Measurements from ENCODE around the gene HBD.

Gene HBD

GRCh38 chr11:5237420-5237819 lies 3.1 kb upstream of the HBD start:
- Histone ChIP-seq H3K27ac (ENCODE audit: low read depth, low read length) (no peak overlapping the region), H2AFZ (ENCODE audit: low read depth, low read length, severe bottlenecking) (no peak overlapping the region), H4K20me1 (ENCODE audit: low read depth, low read length) (no peaks in the 10 kb centered on the region), H3K9ac (ENCODE audit: low read length) (no peak overlapping the region), H3K79me2 (ENCODE audit: insufficient read depth, low read length) (no peaks in the 10 kb centered on the region), H3F3A (ENCODE audit: insufficient read depth) (no peaks in the 10 kb centered on the region), H3K9me2 (replicated peaks; ENCODE audit: insufficient read depth, low read length) (no peaks in the 10 kb centered on the region), H3K9me3 (ENCODE audit: insufficient read depth, low read length) (no peaks in the 10 kb centered on the region), H3K4me3 (ENCODE audit: insufficient read depth, low read length, poor library complexity, severe bottlenecking) (no peak overlapping the region), H3K27me3 (ENCODE audit: low read length) (no peaks in the 10 kb centered on the region), H3K36me3 (ENCODE audit: low read length) (no peaks in the 10 kb centered on the region), H3K4me2 (ENCODE audit: low read depth, low read length, poor library complexity, severe bottlenecking) (no peak overlapping the region)
- TF ChIP-seq EZH2phosphoT487 (conservative IDR thresholded peaks at IDR 0.05; ENCODE audit: low read length) (no peak), CTCF (IDR thresholded peaks at IDR 0.05; ENCODE audit: insufficient read depth, low read length, poor library complexity, severe bottlenecking) (no peak)

- H3K79me2 ChIP-seq (ENCODE audit: insufficient read depth, low read length), result no peaks in the 10 kb centered on the region
- no peak overlapping the region for H3K4me2 ChIP-seq (ENCODE audit: low read depth, low read length, poor library complexity, severe bottlenecking)
- no peak for TF ChIP-seq CTCF (IDR thresholded peaks at IDR 0.05; ENCODE audit: insufficient read depth, low read length, poor library complexity, severe bottlenecking)
- TF ChIP-seq EZH2phosphoT487 (conservative IDR thresholded peaks at IDR 0.05; ENCODE audit: low read length), result no peak
- H3K9ac ChIP-seq (ENCODE audit: low read length), result no peak overlapping the region
- no peaks in the 10 kb centered on the region for H3K27me3 ChIP-seq (ENCODE audit: low read length)
- H2AFZ ChIP-seq (ENCODE audit: low read depth, low read length, severe bottlenecking), result no peak overlapping the region
- H3F3A ChIP-seq (ENCODE audit: insufficient read depth), result no peaks in the 10 kb centered on the region
- no peak overlapping the region for H3K27ac ChIP-seq (ENCODE audit: low read depth, low read length)
- no peak overlapping the region for H3K4me3 ChIP-seq (ENCODE audit: insufficient read depth, low read length, poor library complexity, severe bottlenecking)
- H3K9me2 ChIP-seq (replicated peaks; ENCODE audit: insufficient read depth, low read length), result no peaks in the 10 kb centered on the region
- no peaks in the 10 kb centered on the region for H4K20me1 ChIP-seq (ENCODE audit: low read depth, low read length)
- no peaks in the 10 kb centered on the region for H3K9me3 ChIP-seq (ENCODE audit: insufficient read depth, low read length)
- no peaks in the 10 kb centered on the region for H3K36me3 ChIP-seq (ENCODE audit: low read length)
Observed at GRCh38 chr11:5235364-5236095, 1.2 kb upstream of the HBD start.

- no peaks in the 10 kb centered on the region for H3F3A ChIP-seq (ENCODE audit: insufficient read depth)
- no peak overlapping the region for H3K4me2 ChIP-seq (ENCODE audit: low read depth, low read length, poor library complexity, severe bottlenecking)
- no peaks in the 10 kb centered on the region for H3K36me3 ChIP-seq (ENCODE audit: low read length)
- no peak overlapping the region for H3K9ac ChIP-seq (ENCODE audit: low read length)
- H3K9me2 ChIP-seq (replicated peaks; ENCODE audit: insufficient read depth, low read length), result no peaks in the 10 kb centered on the region
- no peaks in the 10 kb centered on the region for H3K9me3 ChIP-seq (ENCODE audit: insufficient read depth, low read length)
- no peak overlapping the region for H3K4me3 ChIP-seq (ENCODE audit: insufficient read depth, low read length, poor library complexity, severe bottlenecking)
- no peak overlapping the region for H2AFZ ChIP-seq (ENCODE audit: low read depth, low read length, severe bottlenecking)
- no peaks in the 10 kb centered on the region for H3K27me3 ChIP-seq (ENCODE audit: low read length)
- TF ChIP-seq CTCF (IDR thresholded peaks at IDR 0.05; ENCODE audit: insufficient read depth, low read length, poor library complexity, severe bottlenecking), result no peak
- no peak for TF ChIP-seq EZH2phosphoT487 (conservative IDR thresholded peaks at IDR 0.05; ENCODE audit: low read length)
- no peaks in the 10 kb centered on the region for H4K20me1 ChIP-seq (ENCODE audit: low read depth, low read length)
- no peak overlapping the region for H3K27ac ChIP-seq (ENCODE audit: low read depth, low read length)
- H3K79me2 ChIP-seq (ENCODE audit: insufficient read depth, low read length), result no peaks in the 10 kb centered on the region
Observed at GRCh38 chr11:5233307-5233706, 976 bp downstream of the HBD start.

Data from SU-DHL-6 (cell line).